ENCODE data around the gene BHLHA15.

BHLHA15 gene

GRCh38 chr7:98223351-98223897, 12.2 kb downstream of the BHLHA15 start:
- DNase-seq (ENCODE audit: extremely low spot score, insufficient read length, low read depth) (no peak), FAIRE-seq (no peak)

GRCh38 chr7:98223898-98224700, 12.9 kb downstream of the BHLHA15 start:
- no peak for FAIRE-seq
- DNase-seq (ENCODE audit: extremely low spot score, insufficient read length, low read depth), result no peak

- DNase-seq (ENCODE audit: extremely low spot score, insufficient read length, low read depth) (no peak), FAIRE-seq (no peak)
These were observed 13.5 kb downstream of the BHLHA15 start for GRCh38 chr7:98224701-98225181.

- no peak for FAIRE-seq
- no peak for DNase-seq (ENCODE audit: extremely low spot score, insufficient read length, low read depth)
These were observed 14.8 kb downstream of the BHLHA15 start for GRCh38 chr7:98225913-98226614.

- FAIRE-seq (no peak), DNase-seq (ENCODE audit: extremely low spot score, insufficient read length, low read depth) (no peak)
These were observed 16.7 kb downstream of the BHLHA15 start for GRCh38 chr7:98227939-98228338.

- FAIRE-seq, result no peak
These were observed 17.6 kb downstream of the BHLHA15 start for GRCh38 chr7:98228801-98229200.

GRCh38 chr7:98229441-98229840, 18.2 kb downstream of the BHLHA15 start:
- no peak for FAIRE-seq
- DNase-seq (ENCODE audit: extremely low spot score, insufficient read length, low read depth), result no peak

More at GRCh38 chr7:98228801-98229200, 17.6 kb downstream of the BHLHA15 start:
- DNase-seq (ENCODE audit: extremely low spot score, insufficient read length, low read depth), result no peak

- FAIRE-seq (no peak), DNase-seq (ENCODE audit: extremely low spot score, insufficient read length, low read depth) (no peak)
These were observed 18.9 kb downstream of the BHLHA15 start for GRCh38 chr7:98229991-98230745.

GRCh38 chr7:98230746-98231471, 19.7 kb downstream of the BHLHA15 start:
- FAIRE-seq (no peak), DNase-seq (ENCODE audit: extremely low spot score, insufficient read length, low read depth) (no peak)

- no peak for FAIRE-seq
- no peak for DNase-seq (ENCODE audit: extremely low spot score, insufficient read length, low read depth)
These were observed 20.4 kb downstream of the BHLHA15 start for GRCh38 chr7:98231493-98232262.

GRCh38 chr7:98232263-98232585, 21.0 kb downstream of the BHLHA15 start:
- DNase-seq (ENCODE audit: extremely low spot score, insufficient read length, low read depth), result no peak
- no peak for FAIRE-seq

GRCh38 chr7:98232799-98233198, 21.6 kb downstream of the BHLHA15 start:
- FAIRE-seq (no peak), DNase-seq (ENCODE audit: extremely low spot score, insufficient read length, low read depth) (no peak)

- no peak for FAIRE-seq
- no peak for DNase-seq (ENCODE audit: extremely low spot score, insufficient read length, low read depth)
These were observed 22.2 kb downstream of the BHLHA15 start for GRCh38 chr7:98233219-98234070.

- DNase-seq (ENCODE audit: extremely low spot score, insufficient read length, low read depth) (no peak), FAIRE-seq (no peak)
These were observed 23.3 kb downstream of the BHLHA15 start for GRCh38 chr7:98234429-98235147.

GRCh38 chr7:98235901-98236300, 24.7 kb downstream of the BHLHA15 start:
- DNase-seq (ENCODE audit: extremely low spot score, insufficient read length, low read depth) (no peak), FAIRE-seq (no peak)

GRCh38 chr7:98236355-98237185, 25.3 kb downstream of the BHLHA15 start:
- no peak for FAIRE-seq
- DNase-seq (ENCODE audit: extremely low spot score, insufficient read length, low read depth), result no peak

GRCh38 chr7:98238076-98238475, 26.8 kb downstream of the BHLHA15 start:
- DNase-seq (ENCODE audit: extremely low spot score, insufficient read length, low read depth), result no peak
- FAIRE-seq, result no peak

Measured in GM18507 (cell line).